Small intestine (tissue), 7 donors: Measurements from ENCODE around the gene OTOG. TPM values are rescaled to one million over a fixed set of nuclear protein-coding genes. Genes with fewer than 3 reads are reported as not detected.

Source experiments
- DNase-seq, 2 donors: peaks; one replicate each; pipeline versions ENCODE4 v3.0.0 to v3.0.0-alpha.2; 2013
- FAIRE-seq: peaks from 2 replicates; lab custom pipeline; 2012; peaks lifted over from hg19 to GRCh38; lab: Jason Lieb, UNC
- H3K27ac ChIP-seq, 3 donors: one replicate each; pipeline ENCODE4 v1.5.1; 2013; ENCODE audit warnings: low read length in 2 of 3, mild to moderate bottlenecking in 2 of 3, control low read depth in 1 of 3, inconsistent platforms in 1 of 3, low read depth in 1 of 3, moderate library complexity in 1 of 3
- H3K27me3 ChIP-seq, 3 donors: one replicate each; pipeline ENCODE4 v1.6.1; 2013; ENCODE audit warnings: low read length in 3 of 3, inconsistent platforms in 1 of 3; ENCODE audit not compliant: control insufficient read depth in 3 of 3, insufficient read depth in 3 of 3
- H3K36me3 ChIP-seq, 3 donors: one replicate each; pipeline ENCODE4 v1.6.1; 2013; ENCODE audit warnings: low read length in 3 of 3, inconsistent platforms in 1 of 3, low read depth in 1 of 3, mild to moderate bottlenecking in 1 of 3, moderate library complexity in 1 of 3; ENCODE audit not compliant: control insufficient read depth in 3 of 3, insufficient read depth in 2 of 3
- H3K4me1 ChIP-seq, 3 donors: one replicate each; pipeline ENCODE4 v1.6.1; 2013; ENCODE audit warnings: low read length in 2 of 3, inconsistent platforms in 1 of 3, low read depth in 1 of 3, mild to moderate bottlenecking in 1 of 3, moderate library complexity in 1 of 3; ENCODE audit not compliant: control insufficient read depth in 3 of 3, insufficient read depth in 2 of 3
- H3K4me3 ChIP-seq, 3 donors: one replicate each; pipeline ENCODE4 v1.5.1; 2013; ENCODE audit warnings: low read length in 3 of 3, control low read depth in 1 of 3, inconsistent platforms in 1 of 3, low read depth in 1 of 3, mild to moderate bottlenecking in 1 of 3, moderate library complexity in 1 of 3
- H3K9me3 ChIP-seq, 2 donors: one replicate each; pipeline ENCODE4 v1.6.1; 2013; ENCODE audit warnings: low read depth in 1 of 2, low read length in 1 of 2; ENCODE audit not compliant: control insufficient read depth in 2 of 2, insufficient read depth in 1 of 2
- WGBS, 3 donors: extraction: QIAGEN DNeasy Blood & Tissue Kit; methylation state at CpG; one replicate each; pipeline ENCODE4 v1.1.7; 2013; 5-methylcytosine and 5-hydroxymethylcytosine counted together
- polyA plus RNA-seq, 4 donors: library from polyadenylated mRNA; stranded (reverse) in 3 of 4; unstranded in 1 of 4; fragments of 200-250 nt in 3 of 4; fragments of 120-200 nt in 1 of 4; gene quantifications; one replicate each; pipeline versions ENCODE4 v1.2.1 to v1.2.3, GENCODE V29; 2013
- donor health status: healthy with polysubstance abuse.
- donor health status: control.
- donor health status: control.
- donor health status: Bipolar disorder and iron deficiency.
- donor health status: healthy.

The OTOG gene
- polyA plus RNA-seq, 4 donors = 0.04 TPM; not detected in 2

GRCh38 chr11:17514476-17514875 lies 32.6 kb upstream of the OTOG start:
- Histone ChIP-seq H3K36me3 (peaks cover 0 to 83% (median 7%) of the 10 kb centered on the region in 3 donors), H3K27me3 (no peaks in the 10 kb centered on the region), H3K9me3 (no peaks in the 10 kb centered on the region), H3K27ac (no peak overlapping the region), H3K4me3 (no peak overlapping the region), H3K4me1 (peaks cover 0 to 5% (median 0%) of the 10 kb centered on the region in 3 donors)
- WGBS, 3 donors = 82 to 92% (median 84%) methylated on average over 4 of the region's 4 CpGs
- no peak for DNase-seq
- FAIRE-seq = no peak

- H3K9me3 ChIP-seq = no peaks in the 10 kb centered on the region
- no peaks in the 10 kb centered on the region for H3K27me3 ChIP-seq
- no peak overlapping the region for H3K4me3 ChIP-seq
- H3K36me3 ChIP-seq = peaks cover 0 to 83% (median 15%) of the 10 kb centered on the region in 3 donors
- H3K27ac ChIP-seq = no peak overlapping the region
- no peaks in the 10 kb centered on the region for H3K4me1 ChIP-seq
- FAIRE-seq (no peak), DNase-seq (no peak)
- 66 to 78% (median 76%) methylated on average over 5 of the region's 5 CpGs for WGBS, 3 donors
Measured at GRCh38 chr11:17515443-17516176, 31.4 kb upstream of the OTOG start.

- 85 to 97% (median 90%) methylated on average over 7 of the region's 7 CpGs for WGBS, 3 donors
- no peak overlapping the region for H3K4me3 ChIP-seq
- no peak for FAIRE-seq
- H3K36me3 ChIP-seq = peaks cover 0 to 88% (median 23%) of the 10 kb centered on the region in 3 donors
- DNase-seq = no peak
- no peaks in the 10 kb centered on the region for H3K27me3 ChIP-seq
- H3K27ac ChIP-seq = no peak overlapping the region
- no peaks in the 10 kb centered on the region for H3K4me1 ChIP-seq
- no peaks in the 10 kb centered on the region for H3K9me3 ChIP-seq
Measured at GRCh38 chr11:17516551-17517150, 30.4 kb upstream of the OTOG start.

GRCh38 chr11:17517186-17517585 lies 29.9 kb upstream of the OTOG start:
- Histone ChIP-seq H3K36me3 (peaks cover 0 to 88% (median 23%) of the 10 kb centered on the region in 3 donors), H3K4me1 (no peaks in the 10 kb centered on the region), H3K27ac (no peak overlapping the region), H3K27me3 (no peaks in the 10 kb centered on the region), H3K9me3 (no peaks in the 10 kb centered on the region), H3K4me3 (no peak overlapping the region)
- DNase-seq (no peak), FAIRE-seq (no peak)
- 89 to 93% (median 89%) methylated on average over 10 of the region's 10 CpGs for WGBS, 3 donors

- Histone ChIP-seq H3K27ac (no peak overlapping the region), H3K9me3 (no peaks in the 10 kb centered on the region), H3K4me1 (no peaks in the 10 kb centered on the region), H3K27me3 (no peaks in the 10 kb centered on the region), H3K4me3 (no peak overlapping the region), H3K36me3 (peaks cover 0 to 90% (median 32%) of the 10 kb centered on the region in 3 donors)
- no peak for FAIRE-seq
- no peak for DNase-seq
- 90 to 97% (median 96%) methylated on average over 2 of the region's 2 CpGs for WGBS, 3 donors
Measured at GRCh38 chr11:17518366-17518765, 28.7 kb upstream of the OTOG start.

GRCh38 chr11:17519061-17519885 lies 27.8 kb upstream of the OTOG start:
- H3K27ac ChIP-seq = no peak overlapping the region
- 80 to 88% (median 88%) methylated on average over 7 of the region's 7 CpGs for WGBS, 3 donors
- H3K4me3 ChIP-seq = no peak overlapping the region
- FAIRE-seq = no peak
- H3K4me1 ChIP-seq = no peaks in the 10 kb centered on the region
- H3K36me3 ChIP-seq = peaks cover 0 to 87% (median 39%) of the 10 kb centered on the region in 3 donors
- no peaks in the 10 kb centered on the region for H3K9me3 ChIP-seq
- H3K27me3 ChIP-seq = no peaks in the 10 kb centered on the region
- DNase-seq = no peak

GRCh38 chr11:17521106-17521900 lies 25.8 kb upstream of the OTOG start:
- H3K4me1 ChIP-seq = peaks cover 0 to 3% (median 0%) of the 10 kb centered on the region in 3 donors
- FAIRE-seq = no peak
- DNase-seq = no peak
- H3K27ac ChIP-seq = no peak overlapping the region
- no peaks in the 10 kb centered on the region for H3K9me3 ChIP-seq
- H3K36me3 ChIP-seq = peaks cover 0 to 92% (median 46%) of the 10 kb centered on the region in 3 donors
- no peaks in the 10 kb centered on the region for H3K27me3 ChIP-seq
- H3K4me3 ChIP-seq = no peak overlapping the region
- 89 to 91% (median 90%) methylated on average over 11 of the region's 11 CpGs for WGBS, 3 donors
